GM12873 (cell line): ENCODE measurements around the gene CCNA2.

Experiments
- CTCF ChIP-seq: IDR thresholded peaks from 2 replicates; pipeline ENCODE4 v1.5.1; 2012; ENCODE audit warnings: low read depth, mild to moderate bottlenecking, moderate library complexity, low read length, control low read depth; ENCODE audit not compliant: insufficient read depth; ENCODE audit errors: missing control alignments

CCNA2 gene

GRCh38 chr4:121842862-121843261 is 19.2 kb upstream of the CCNA2 start:
- no peak for TF ChIP-seq CTCF

GRCh38 chr4:121838136-121838535 is 14.5 kb upstream of the CCNA2 start:
- no peak for TF ChIP-seq CTCF

- TF ChIP-seq CTCF: no peak
Observed at GRCh38 chr4:121829511-121829910, 5.8 kb upstream of the CCNA2 start.

GRCh38 chr4:121827853-121828252 is 4.2 kb upstream of the CCNA2 start:
- no peak for TF ChIP-seq CTCF

GRCh38 chr4:121824950-121825349 is 1.3 kb upstream of the CCNA2 start:
- TF ChIP-seq CTCF: no peak

GRCh38 chr4:121824171-121824527 is 466 bp upstream of the CCNA2 start:
- no peak for TF ChIP-seq CTCF

GRCh38 chr4:121822796-121823504 is 733 bp downstream of the CCNA2 start:
- TF ChIP-seq CTCF: peak; percentile 21
